Measurements from ENCODE around the gene ARAF.

The ARAF gene

DNA sequence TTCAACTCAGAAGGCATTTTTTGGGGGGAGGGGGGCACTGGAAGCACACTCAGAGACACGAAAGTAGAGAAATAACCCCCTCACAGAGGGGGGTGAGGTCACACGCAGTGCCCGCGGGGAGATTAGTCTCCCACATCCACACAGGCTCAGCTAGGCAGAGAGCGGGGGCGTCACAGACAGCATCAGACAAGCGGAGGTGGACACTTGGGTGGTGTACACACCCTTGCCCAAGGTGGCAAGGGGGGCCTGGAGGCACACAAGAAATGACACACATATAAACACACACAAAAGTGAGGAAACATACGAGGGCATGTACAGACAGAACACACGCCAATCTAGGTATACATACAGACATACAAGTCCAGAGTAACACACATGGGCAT, 59.3 kb downstream of the ARAF start:
- peaks cover 54% of the 10 kb centered on the region for H3K27me3 Mint-ChIP-seq (ENCODE audit: low read depth)
- peaks cover 25% of the 10 kb centered on the region for H3K9me3 Mint-ChIP-seq
- peak overlapping the region in 2 of 3 experiments; percentile 26 to 36 for H3K4me3 Mint-ChIP-seq
- no peak overlapping the region for H3K27ac Mint-ChIP-seq
- TF ChIP-seq, protein P1, sequence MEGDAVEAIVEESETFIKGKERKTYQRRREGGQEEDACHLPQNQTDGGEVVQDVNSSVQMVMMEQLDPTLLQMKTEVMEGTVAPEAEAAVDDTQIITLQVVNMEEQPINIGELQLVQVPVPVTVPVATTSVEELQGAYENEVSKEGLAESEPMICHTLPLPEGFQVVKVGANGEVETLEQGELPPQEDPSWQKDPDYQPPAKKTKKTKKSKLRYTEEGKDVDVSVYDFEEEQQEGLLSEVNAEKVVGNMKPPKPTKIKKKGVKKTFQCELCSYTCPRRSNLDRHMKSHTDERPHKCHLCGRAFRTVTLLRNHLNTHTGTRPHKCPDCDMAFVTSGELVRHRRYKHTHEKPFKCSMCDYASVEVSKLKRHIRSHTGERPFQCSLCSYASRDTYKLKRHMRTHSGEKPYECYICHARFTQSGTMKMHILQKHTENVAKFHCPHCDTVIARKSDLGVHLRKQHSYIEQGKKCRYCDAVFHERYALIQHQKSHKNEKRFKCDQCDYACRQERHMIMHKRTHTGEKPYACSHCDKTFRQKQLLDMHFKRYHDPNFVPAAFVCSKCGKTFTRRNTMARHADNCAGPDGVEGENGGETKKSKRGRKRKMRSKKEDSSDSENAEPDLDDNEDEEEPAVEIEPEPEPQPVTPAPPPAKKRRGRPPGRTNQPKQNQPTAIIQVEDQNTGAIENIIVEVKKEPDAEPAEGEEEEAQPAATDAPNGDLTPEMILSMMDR (IDR thresholded peaks at IDR 0.05; ENCODE audit: unreplicated experiment in 3 of 3), result no peak
- no peaks in the 10 kb centered on the region for H3K36me3 Mint-ChIP-seq (ENCODE audit: low read depth)
- no peaks in the 10 kb centered on the region for H3K4me1 Mint-ChIP-seq

All from nephron (organoid).